HUES6 (cell line): ENCODE data around the gene KCNMA1.
"Not testable (repeated sequence)": the region's sequence is repeated elsewhere in the genome, so short reads cannot be mapped to it uniquely, and the experiment has no call there.

Experiments used
- H3K27ac ChIP-seq: 2 replicates; pipeline ENCODE4 v1.7.0; 2013; ENCODE audit warnings: low read depth, mild to moderate bottlenecking, low read length, inconsistent platforms
- H3K27me3 ChIP-seq: 2 replicates; pipeline ENCODE4 v1.6.1; 2013; ENCODE audit warnings: low read length; ENCODE audit not compliant: control insufficient read depth, insufficient read depth
- H3K36me3 ChIP-seq: 2 replicates; pipeline ENCODE4 v1.6.1; 2013; ENCODE audit warnings: low read length; ENCODE audit not compliant: control insufficient read depth, insufficient read depth
- H3K4me1 ChIP-seq: 2 replicates; pipeline ENCODE4 v1.6.1; 2013; ENCODE audit warnings: low read length; ENCODE audit not compliant: control insufficient read depth, insufficient read depth
- H3K4me3 ChIP-seq: 2 replicates; pipeline ENCODE4 v1.5.1; 2013; ENCODE audit warnings: low read depth, low read length
- H3K9ac ChIP-seq: one replicate; pipeline ENCODE4 v1.6.1; 2013; ENCODE audit warnings: mild to moderate bottlenecking, low read length
- H3K9me3 ChIP-seq: 2 replicates; pipeline ENCODE4 v1.6.1; 2013; ENCODE audit warnings: low read depth, low read length; ENCODE audit not compliant: control insufficient read depth, insufficient read depth

The KCNMA1 gene

GRCh38 chr10:77591238-77591880 lies 46.2 kb downstream of the KCNMA1 start:
- Histone ChIP-seq H3K36me3 (no peaks in the 10 kb centered on the region), H3K4me1 (peaks cover 9% of the 10 kb centered on the region; the same call in 1 of the 2 replicates), H3K9ac (no peak overlapping the region), H3K9me3 (no peaks in the 10 kb centered on the region), H3K4me3 (no peak overlapping the region), H3K27me3 (no peaks in the 10 kb centered on the region), H3K27ac (no peak overlapping the region)

GRCh38 chr10:77590344-77591237 lies 47.0 kb downstream of the KCNMA1 start:
- Histone ChIP-seq H3K27me3 (no peaks in the 10 kb centered on the region), H3K9me3 (no peaks in the 10 kb centered on the region), H3K4me1 (peaks cover 9% of the 10 kb centered on the region; the same call in 1 of the 2 replicates), H3K9ac (no peak overlapping the region), H3K4me3 (no peak overlapping the region), H3K27ac (no peak overlapping the region), H3K36me3 (no peaks in the 10 kb centered on the region)

GRCh38 chr10:77589703-77590102 lies 47.9 kb downstream of the KCNMA1 start:
- not testable (repeated sequence) for H3K27me3 ChIP-seq, H3K9me3 ChIP-seq, H3K9ac ChIP-seq, H3K27ac ChIP-seq, H3K4me3 ChIP-seq, H3K36me3 ChIP-seq
- peaks cover 12% of the 10 kb centered on the region; the same call in 1 of the 2 replicates for H3K4me1 ChIP-seq

- no peaks in the 10 kb centered on the region for H3K36me3 ChIP-seq
- no peak overlapping the region for H3K27ac ChIP-seq
- H3K27me3 ChIP-seq: no peaks in the 10 kb centered on the region
- no peak overlapping the region for H3K4me3 ChIP-seq
- H3K9ac ChIP-seq: no peak overlapping the region
- peaks cover 12% of the 10 kb centered on the region; the same call in 1 of the 2 replicates for H3K4me1 ChIP-seq
- H3K9me3 ChIP-seq: no peaks in the 10 kb centered on the region
Measured at GRCh38 chr10:77588886-77589285, 48.7 kb downstream of the KCNMA1 start.

- H3K4me1 ChIP-seq: peaks cover 12% of the 10 kb centered on the region; the same call in 1 of the 2 replicates
- no peaks in the 10 kb centered on the region for H3K9me3 ChIP-seq
- no peak overlapping the region for H3K4me3 ChIP-seq
- H3K27me3 ChIP-seq: no peaks in the 10 kb centered on the region
- H3K9ac ChIP-seq: no peak overlapping the region
- no peaks in the 10 kb centered on the region for H3K36me3 ChIP-seq
- H3K27ac ChIP-seq: no peak overlapping the region
Measured at GRCh38 chr10:77587416-77587790, 50.2 kb downstream of the KCNMA1 start.

GRCh38 chr10:77586719-77587415 lies 50.7 kb downstream of the KCNMA1 start:
- Histone ChIP-seq H3K4me1 (peaks cover 12% of the 10 kb centered on the region; the same call in 1 of the 2 replicates), H3K27ac (no peak overlapping the region), H3K27me3 (no peaks in the 10 kb centered on the region), H3K4me3 (no peak overlapping the region), H3K36me3 (no peaks in the 10 kb centered on the region), H3K9ac (no peak overlapping the region), H3K9me3 (no peaks in the 10 kb centered on the region)

GRCh38 chr10:77584938-77585337 lies 52.7 kb downstream of the KCNMA1 start:
- no peak overlapping the region for H3K4me3 ChIP-seq
- no peak overlapping the region for H3K27ac ChIP-seq
- no peaks in the 10 kb centered on the region for H3K27me3 ChIP-seq
- H3K9me3 ChIP-seq: no peaks in the 10 kb centered on the region
- no peaks in the 10 kb centered on the region for H3K36me3 ChIP-seq
- H3K9ac ChIP-seq: no peak overlapping the region
- H3K4me1 ChIP-seq: peaks cover 12% of the 10 kb centered on the region; the same call in 1 of the 2 replicates

- no peak overlapping the region for H3K27ac ChIP-seq
- peaks cover 12% of the 10 kb centered on the region; the same call in 1 of the 2 replicates for H3K4me1 ChIP-seq
- H3K36me3 ChIP-seq: no peaks in the 10 kb centered on the region
- H3K4me3 ChIP-seq: no peak overlapping the region
- H3K9me3 ChIP-seq: no peaks in the 10 kb centered on the region
- H3K27me3 ChIP-seq: no peaks in the 10 kb centered on the region
- H3K9ac ChIP-seq: no peak overlapping the region
Measured at GRCh38 chr10:77583527-77583926, 54.1 kb downstream of the KCNMA1 start.

GRCh38 chr10:77582710-77583115 lies 54.9 kb downstream of the KCNMA1 start:
- Histone ChIP-seq H3K36me3 (no peaks in the 10 kb centered on the region), H3K9me3 (no peaks in the 10 kb centered on the region), H3K9ac (no peak overlapping the region), H3K27ac (no peak overlapping the region), H3K27me3 (no peaks in the 10 kb centered on the region), H3K4me1 (peaks cover 12% of the 10 kb centered on the region; the same call in 1 of the 2 replicates), H3K4me3 (no peak overlapping the region)

- Histone ChIP-seq H3K9me3 (no peaks in the 10 kb centered on the region), H3K36me3 (no peaks in the 10 kb centered on the region), H3K27ac (no peak overlapping the region), H3K4me3 (no peak overlapping the region), H3K4me1 (peaks cover 4% of the 10 kb centered on the region; the same call in 1 of the 2 replicates), H3K9ac (no peak overlapping the region), H3K27me3 (no peaks in the 10 kb centered on the region)
Measured at GRCh38 chr10:77581738-77582137, 55.9 kb downstream of the KCNMA1 start.
